ENCODE data around the gene TEAD1.

DNA sequence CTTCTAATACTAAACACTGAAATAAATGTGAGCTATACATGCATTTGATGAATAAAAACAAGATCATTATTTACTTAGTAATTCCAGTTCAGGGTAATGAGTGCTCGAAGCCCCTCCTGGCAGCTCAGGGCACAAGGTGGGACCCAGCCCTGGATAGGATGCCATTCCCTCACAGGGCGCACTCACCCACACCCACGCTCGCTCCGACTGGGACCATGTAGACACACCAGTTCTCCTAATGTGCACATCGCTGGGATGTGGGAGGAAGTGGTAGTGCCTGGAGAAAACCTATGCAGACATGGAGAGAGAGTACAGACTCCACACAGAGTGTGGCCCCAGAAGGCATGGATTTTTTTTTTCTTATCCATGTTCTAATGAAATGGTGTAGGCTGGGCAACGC, 290.4 kb downstream of the TEAD1 start:
- TF ChIP-seq CTCF (IDR thresholded peaks at IDR 0.05) (no peak), POLR2A (IDR thresholded peaks at IDR 0.05) (no peak), EP300 (IDR thresholded peaks at IDR 0.05) (no peak)

Measured in tibial nerve (tissue), 4 donors.